ENCODE measurements around the gene MROH2B. TPM values are rescaled to one million over a fixed set of nuclear protein-coding genes. Genes with fewer than 3 reads are reported as not detected.
A peak's percentile ranks its signal among the peaks of the same experiment; 100 is the strongest.

Gene MROH2B
- total and polyA plus RNA-seq, 8 donors = 0.20 to 2.7 (median 0.63) TPM; not detected in 2

DNA sequence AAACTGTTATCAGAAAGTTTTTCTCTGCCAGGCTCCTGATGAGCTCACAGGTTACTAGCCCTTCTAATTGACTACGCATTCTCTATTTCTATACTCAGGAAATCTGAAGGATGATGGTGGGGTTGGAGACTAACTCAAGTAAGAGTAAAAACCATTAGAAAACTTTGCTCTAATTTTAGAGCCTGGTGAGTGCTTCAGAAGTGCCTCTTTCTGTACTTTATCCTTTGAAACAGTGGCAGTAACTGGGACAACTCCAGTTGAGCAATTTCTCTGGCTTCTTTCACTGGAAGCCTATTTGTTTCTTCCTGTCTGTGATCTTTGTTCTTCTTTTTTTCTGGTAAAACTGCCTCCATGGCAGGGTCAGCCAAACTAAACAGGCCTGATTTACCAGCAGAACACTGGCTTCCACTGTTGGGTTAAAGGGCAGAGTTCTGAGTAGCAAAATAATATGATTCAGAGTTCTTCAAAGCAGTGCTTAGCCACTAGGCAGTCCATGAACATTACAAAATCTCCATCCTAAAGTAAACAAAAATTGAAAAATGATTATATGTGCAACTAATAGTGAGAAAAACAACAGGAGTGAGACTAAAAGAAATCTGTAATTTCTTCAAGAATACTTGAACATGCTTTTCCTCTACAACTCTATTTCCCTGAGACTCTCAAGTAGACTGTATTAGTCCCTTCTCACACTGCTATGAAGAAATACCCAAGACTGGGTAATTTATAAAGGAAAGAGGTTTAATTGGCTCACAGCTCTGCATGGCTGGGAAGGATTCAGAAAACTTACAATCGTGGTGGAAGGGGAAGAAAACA lies 79.8 kb downstream of the MROH2B start:
- no peak for TF ChIP-seq CTCF (IDR thresholded peaks at IDR 0.05)
- ATAC-seq (peak; percentile 94), DNase-seq (peak in 3 of 4 donors; percentile 44 to 91 (median 78))
- Histone ChIP-seq H3K36me3 (no peaks in the 10 kb centered on the region), H3K9me3 (peaks cover 0 to 2% of the 10 kb centered on the region in 2 donors), H3K27ac (peak overlapping the region; percentile 55 to 72), H3K4me1 (peaks cover 0 to 19% of the 10 kb centered on the region in 2 donors), H3K27me3 (no peaks in the 10 kb centered on the region), H3K4me3 (no peak overlapping the region)
- intact Hi-C loops (cut with DNase I) = no loop called here

DNA sequence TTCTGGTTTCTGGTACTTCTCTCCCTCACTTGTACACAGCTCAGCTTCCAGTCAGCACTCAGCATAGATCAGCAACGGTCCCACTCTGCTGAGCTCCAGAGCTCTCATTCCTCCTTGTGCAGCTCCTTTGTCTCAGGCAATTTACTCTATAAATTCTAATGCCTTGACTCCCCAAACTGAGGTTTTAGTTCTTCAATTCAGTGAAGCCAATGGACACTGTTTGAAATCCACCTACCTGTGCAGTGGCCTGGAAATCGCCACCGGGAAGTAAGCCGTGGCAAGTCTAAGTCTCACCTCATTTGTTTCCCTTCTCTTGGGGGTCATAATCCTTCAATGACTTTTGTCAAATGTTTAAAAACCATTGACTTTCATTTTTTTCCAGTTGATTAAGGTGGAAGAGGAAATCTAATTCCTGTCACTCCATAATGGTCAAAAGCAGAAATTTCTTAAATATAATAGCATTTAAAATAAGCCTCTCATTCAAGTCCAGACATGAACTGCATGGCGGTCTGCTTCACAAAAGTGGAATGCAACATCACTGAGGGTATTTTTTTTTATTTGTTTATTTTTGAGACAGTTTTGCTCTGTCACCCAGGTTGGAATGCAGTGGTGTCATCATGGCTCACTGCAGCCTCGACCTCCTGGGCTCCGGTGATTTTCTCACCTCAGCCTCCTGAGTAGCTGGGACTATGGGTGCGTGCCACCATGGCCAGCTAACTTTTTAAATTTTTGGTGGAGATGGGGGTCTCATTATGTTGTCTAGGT lies 82.2 kb downstream of the MROH2B start:
- ATAC-seq (no peak), DNase-seq (no peak)

GRCh38 chr5:40987349-40987748 lies 83.8 kb downstream of the MROH2B start:
- DNase-seq = no peak
- no peak overlapping the region for H3K4me3 ChIP-seq
- no peak for TF ChIP-seq CTCF (IDR thresholded peaks at IDR 0.05)

More for the DNA sequence above, 82.2 kb downstream of the MROH2B start:
- Histone ChIP-seq H3K4me1 (peaks cover 0 to 19% of the 10 kb centered on the region in 2 donors), H3K4me3 (no peak overlapping the region), H3K9me3 (peaks cover 0 to 2% of the 10 kb centered on the region in 2 donors), H3K27ac (no peak overlapping the region), H3K27me3 (no peaks in the 10 kb centered on the region), H3K36me3 (no peaks in the 10 kb centered on the region)
- TF ChIP-seq CTCF (IDR thresholded peaks at IDR 0.05) = no peak
- intact Hi-C loops (cut with DNase I) = no loop called here

GRCh38 chr5:40986666-40987065 lies 84.5 kb downstream of the MROH2B start:
- Histone ChIP-seq H3K9me3 (peaks cover 0 to 2% of the 10 kb centered on the region in 2 donors), H3K4me1 (peaks cover 0 to 12% of the 10 kb centered on the region in 2 donors), H3K36me3 (no peaks in the 10 kb centered on the region), H3K4me3 (no peak overlapping the region), H3K27ac (no peak overlapping the region), H3K27me3 (no peaks in the 10 kb centered on the region)
- intact Hi-C loops (cut with DNase I) = no loop called here
- DNase-seq (no peak), ATAC-seq (no peak)
- no peak for TF ChIP-seq CTCF (IDR thresholded peaks at IDR 0.05)

More at GRCh38 chr5:40987349-40987748, 83.8 kb downstream of the MROH2B start:
- Histone ChIP-seq H3K27me3 (no peaks in the 10 kb centered on the region), H3K27ac (no peak overlapping the region), H3K9me3 (peaks cover 0 to 2% of the 10 kb centered on the region in 2 donors), H3K36me3 (no peaks in the 10 kb centered on the region), H3K4me1 (peaks cover 0 to 12% of the 10 kb centered on the region in 2 donors)
- intact Hi-C loops (cut with DNase I) = no loop called here
- ATAC-seq = no peak

- TF ChIP-seq CTCF (IDR thresholded peaks at IDR 0.05) = no peak
- intact Hi-C loops (cut with DNase I) = no loop called here
- ATAC-seq = no peak
- no peak for DNase-seq
- no peaks in the 10 kb centered on the region for H3K27me3 ChIP-seq
- H3K4me1 ChIP-seq = peaks cover 0 to 4% of the 10 kb centered on the region in 2 donors
- H3K27ac ChIP-seq = no peak overlapping the region
- H3K9me3 ChIP-seq = peaks cover 0 to 2% of the 10 kb centered on the region in 2 donors
- H3K36me3 ChIP-seq = no peaks in the 10 kb centered on the region
- H3K4me3 ChIP-seq = no peak overlapping the region
Observed at GRCh38 chr5:40985501-40985900, 85.6 kb downstream of the MROH2B start.
